ENCODE results near the gene PLAU.
"Not testable (repeated sequence)": the region's sequence is repeated elsewhere in the genome, so short reads cannot be mapped to it uniquely, and the experiment has no call there.

Gene PLAU

GRCh38 chr10:73888514-73888913 lies 22.4 kb upstream of the PLAU start:
- no peaks in the 10 kb centered on the region for H3K79me2 ChIP-seq (ENCODE audit: insufficient read depth, low read length)
- H3K36me3 ChIP-seq (ENCODE audit: insufficient read depth, low read length): no peaks in the 10 kb centered on the region
- TF ChIP-seq CTCF (IDR thresholded peaks at IDR 0.05; ENCODE audit: low read length) (no peak), EZH2 (IDR thresholded peaks at IDR 0.05; ENCODE audit: borderline replicate concordance, low read length) (no peak)
- H3K27ac ChIP-seq (ENCODE audit: low read depth, low read length, poor library complexity, severe bottlenecking): no peak overlapping the region
- peaks cover 3% of the 10 kb centered on the region for H3K4me1 ChIP-seq (ENCODE audit: insufficient read depth, low read length, severe bottlenecking)
- H2AFZ ChIP-seq (ENCODE audit: low read length): no peak overlapping the region
- no peaks in the 10 kb centered on the region for H3K9me2 ChIP-seq (ENCODE audit: low read depth, low read length)
- no peak overlapping the region for H3K4me2 ChIP-seq (ENCODE audit: low read length)
- H3K9ac ChIP-seq (ENCODE audit: low read length): no peak overlapping the region
- H3K27me3 ChIP-seq (ENCODE audit: insufficient read depth, low read length): 0 out of 2 replicates have a peak, but pooled peaks cover 7% of the 10 kb centered on the region
- H3K4me3 ChIP-seq (ENCODE audit: low read depth, low read length, poor library complexity, severe bottlenecking): no peak overlapping the region
- H3F3A ChIP-seq (ENCODE audit: insufficient read depth, low read length): no peaks in the 10 kb centered on the region
- H3K9me3 ChIP-seq (ENCODE audit: low read length): no peaks in the 10 kb centered on the region
- H4K20me1 ChIP-seq (ENCODE audit: insufficient read depth, low read length): no peaks in the 10 kb centered on the region

- Histone ChIP-seq H3K9ac (ENCODE audit: low read length) (no peak overlapping the region), H3K79me2 (ENCODE audit: insufficient read depth, low read length) (no peaks in the 10 kb centered on the region), H3K27me3 (ENCODE audit: insufficient read depth, low read length) (0 out of 2 replicates have a peak, but pooled peaks cover 7% of the 10 kb centered on the region), H2AFZ (ENCODE audit: low read length) (no peak overlapping the region), H3K4me3 (ENCODE audit: low read depth, low read length, poor library complexity, severe bottlenecking) (no peak overlapping the region), H3F3A (ENCODE audit: insufficient read depth, low read length) (no peaks in the 10 kb centered on the region), H3K9me2 (ENCODE audit: low read depth, low read length) (no peaks in the 10 kb centered on the region), H4K20me1 (ENCODE audit: insufficient read depth, low read length) (no peaks in the 10 kb centered on the region), H3K36me3 (ENCODE audit: insufficient read depth, low read length) (no peaks in the 10 kb centered on the region), H3K27ac (ENCODE audit: low read depth, low read length, poor library complexity, severe bottlenecking) (no peak overlapping the region), H3K4me1 (ENCODE audit: insufficient read depth, low read length, severe bottlenecking) (peaks cover 3% of the 10 kb centered on the region), H3K4me2 (ENCODE audit: low read length) (no peak overlapping the region), H3K9me3 (ENCODE audit: low read length) (no peaks in the 10 kb centered on the region)
- no peak for TF ChIP-seq EZH2 (IDR thresholded peaks at IDR 0.05; ENCODE audit: borderline replicate concordance, low read length)
- TF ChIP-seq CTCF (IDR thresholded peaks at IDR 0.05; ENCODE audit: low read length): no peak
Measured at GRCh38 chr10:73889014-73889413, 21.9 kb upstream of the PLAU start.

GRCh38 chr10:73889416-73889815 lies 21.5 kb upstream of the PLAU start:
- H3K4me1 ChIP-seq (ENCODE audit: insufficient read depth, low read length, severe bottlenecking); H3K9me3 ChIP-seq (ENCODE audit: low read length); H3K79me2 ChIP-seq (ENCODE audit: insufficient read depth, low read length); H3K9ac ChIP-seq (ENCODE audit: low read length); H3F3A ChIP-seq (ENCODE audit: insufficient read depth, low read length); H3K4me2 ChIP-seq (ENCODE audit: low read length); H2AFZ ChIP-seq (ENCODE audit: low read length); H3K36me3 ChIP-seq (ENCODE audit: insufficient read depth, low read length); H3K27me3 ChIP-seq (ENCODE audit: insufficient read depth, low read length); H3K9me2 ChIP-seq (ENCODE audit: low read depth, low read length); H4K20me1 ChIP-seq (ENCODE audit: insufficient read depth, low read length); H3K4me3 ChIP-seq (ENCODE audit: low read depth, low read length, poor library complexity, severe bottlenecking); H3K27ac ChIP-seq (ENCODE audit: low read depth, low read length, poor library complexity, severe bottlenecking): not testable (repeated sequence)

- Histone ChIP-seq H3K27me3 (ENCODE audit: insufficient read depth, low read length) (0 out of 2 replicates have a peak, but pooled peaks cover 7% of the 10 kb centered on the region), H2AFZ (ENCODE audit: low read length) (no peak overlapping the region), H4K20me1 (ENCODE audit: insufficient read depth, low read length) (no peaks in the 10 kb centered on the region), H3K79me2 (ENCODE audit: insufficient read depth, low read length) (no peaks in the 10 kb centered on the region), H3K9ac (ENCODE audit: low read length) (no peak overlapping the region), H3K9me3 (ENCODE audit: low read length) (no peaks in the 10 kb centered on the region), H3K4me2 (ENCODE audit: low read length) (no peak overlapping the region), H3K4me1 (ENCODE audit: insufficient read depth, low read length, severe bottlenecking) (peaks cover 3% of the 10 kb centered on the region), H3K27ac (ENCODE audit: low read depth, low read length, poor library complexity, severe bottlenecking) (no peak overlapping the region), H3K36me3 (ENCODE audit: insufficient read depth, low read length) (no peaks in the 10 kb centered on the region), H3F3A (ENCODE audit: insufficient read depth, low read length) (no peaks in the 10 kb centered on the region), H3K9me2 (ENCODE audit: low read depth, low read length) (no peaks in the 10 kb centered on the region), H3K4me3 (ENCODE audit: low read depth, low read length, poor library complexity, severe bottlenecking) (no peak overlapping the region)
- TF ChIP-seq EZH2 (IDR thresholded peaks at IDR 0.05; ENCODE audit: borderline replicate concordance, low read length) (no peak), CTCF (IDR thresholded peaks at IDR 0.05; ENCODE audit: low read length) (no peak)
Measured at GRCh38 chr10:73890261-73890660, 20.7 kb upstream of the PLAU start.

GRCh38 chr10:73890830-73891229 lies 20.1 kb upstream of the PLAU start:
- H3K4me1 ChIP-seq (ENCODE audit: insufficient read depth, low read length, severe bottlenecking); H3F3A ChIP-seq (ENCODE audit: insufficient read depth, low read length); H3K36me3 ChIP-seq (ENCODE audit: insufficient read depth, low read length); H3K27me3 ChIP-seq (ENCODE audit: insufficient read depth, low read length); H3K9ac ChIP-seq (ENCODE audit: low read length); H3K4me2 ChIP-seq (ENCODE audit: low read length); H4K20me1 ChIP-seq (ENCODE audit: insufficient read depth, low read length); H3K79me2 ChIP-seq (ENCODE audit: insufficient read depth, low read length); H3K27ac ChIP-seq (ENCODE audit: low read depth, low read length, poor library complexity, severe bottlenecking); H3K4me3 ChIP-seq (ENCODE audit: low read depth, low read length, poor library complexity, severe bottlenecking); H3K9me2 ChIP-seq (ENCODE audit: low read depth, low read length); H2AFZ ChIP-seq (ENCODE audit: low read length); H3K9me3 ChIP-seq (ENCODE audit: low read length): not testable (repeated sequence)

All from OCI-LY1 (cell line).